DMS53 (cell line): ENCODE results near the gene WNT9B.

Experiments
- DNase-seq: peaks from one replicate; lab custom pipeline; 2025; lab: John Stamatoyannopoulos, UW

WNT9B gene

GRCh38 chr17:46884552-46884951 lies 33.2 kb downstream of the WNT9B start:
- no peak for DNase-seq

- DNase-seq = no peak
These were observed 34.3 kb downstream of the WNT9B start for GRCh38 chr17:46885415-46886309.

GRCh38 chr17:46886310-46886663 lies 34.9 kb downstream of the WNT9B start:
- no peak for DNase-seq

- DNase-seq = no peak
These were observed 36.3 kb downstream of the WNT9B start for GRCh38 chr17:46887717-46888116.

- DNase-seq = no peak
These were observed 37.3 kb downstream of the WNT9B start for GRCh38 chr17:46888727-46889126.

GRCh38 chr17:46889519-46889918 lies 38.1 kb downstream of the WNT9B start:
- no peak for DNase-seq

GRCh38 chr17:46889992-46890564 lies 38.7 kb downstream of the WNT9B start:
- no peak for DNase-seq

- no peak for DNase-seq
These were observed 39.3 kb downstream of the WNT9B start for GRCh38 chr17:46890638-46891037.

GRCh38 chr17:46892192-46892703 lies 40.9 kb downstream of the WNT9B start:
- DNase-seq = no peak

- no peak for DNase-seq
These were observed 42.6 kb downstream of the WNT9B start for GRCh38 chr17:46894024-46894423.

GRCh38 chr17:46894476-46895151 lies 43.2 kb downstream of the WNT9B start:
- DNase-seq = no peak

GRCh38 chr17:46895171-46895570 lies 43.8 kb downstream of the WNT9B start:
- DNase-seq = no peak

- DNase-seq = no peak
These were observed 45.6 kb downstream of the WNT9B start for GRCh38 chr17:46896991-46897390.

GRCh38 chr17:46898364-46898763 lies 47.0 kb downstream of the WNT9B start:
- DNase-seq = no peak

GRCh38 chr17:46898860-46899259 lies 47.5 kb downstream of the WNT9B start:
- DNase-seq = no peak

GRCh38 chr17:46901291-46901690 lies 49.9 kb downstream of the WNT9B start:
- no peak for DNase-seq

GRCh38 chr17:46903762-46904672 lies 52.6 kb downstream of the WNT9B start:
- no peak for DNase-seq

- no peak for DNase-seq
These were observed 56.8 kb downstream of the WNT9B start for GRCh38 chr17:46908068-46908737.

- no peak for DNase-seq
These were observed 59.0 kb downstream of the WNT9B start for GRCh38 chr17:46910179-46910927.

GRCh38 chr17:46911311-46911710 lies 59.9 kb downstream of the WNT9B start:
- DNase-seq = no peak

GRCh38 chr17:46915596-46915995 lies 64.2 kb downstream of the WNT9B start:
- no peak for DNase-seq
